BJ (cell line): ENCODE results near the gene C20orf173. TPM values are rescaled to one million over a fixed set of nuclear protein-coding genes. Genes with fewer than 3 reads are reported as not detected.

Experiments
- CTCF ChIA-PET: fragments of 350-600 bp; formaldehyde crosslinking; extraction: SDS; loops from one replicate; lab custom pipeline; 2021; ENCODE audit warnings: antibody characterized with exemption, inconsistent platforms; lab: Yijun Ruan, JAX
- POLR2A ChIA-PET: fragments of 300-600 bp; sonication (Branson Sonifier 250); formaldehyde crosslinking; extraction: SDS; loops from one replicate; lab custom pipeline; 2021; ENCODE audit warnings: antibody characterized with exemption; lab: Charles Lee
- DNase-seq: peaks from one replicate; pipeline ENCODE4 v3.0.0-alpha.2; 2011; ENCODE audit warnings: low read depth
- H3K27me3 ChIP-seq: 2 replicates; pipeline ENCODE4 v1.6.0; 2011; ENCODE audit warnings: low read length; ENCODE audit not compliant: control insufficient read depth, insufficient read depth
- H3K36me3 ChIP-seq: 2 replicates; pipeline ENCODE4 v1.5.1; 2011; ENCODE audit warnings: low read length; ENCODE audit not compliant: control insufficient read depth, insufficient read depth
- H3K4me3 ChIP-seq: 2 replicates; pipeline ENCODE4 v1.5.1; 2011; ENCODE audit warnings: low read depth, mild to moderate bottlenecking, control low read depth, low read length
- polyA minus RNA-seq: library from RNA; depleted of rRNA, polyadenylated mRNA; stranded (reverse); fragments of >200 nt; gene quantifications from 2 replicates; pipeline ENCODE4 v1.2.3, GENCODE V29; 2011; rRNA and poly(A)+ RNA removed
- polyA plus RNA-seq: library from polyadenylated mRNA; depleted of rRNA; stranded (reverse); fragments of >200 nt; gene quantifications from 2 replicates; pipeline ENCODE4 v1.2.3, GENCODE V29; 2011; rRNA removed
- TF ChIP-seq, protein P1 (sequence below): IDR thresholded peaks from 2 replicates; pipeline ENCODE4 v1.5.1; 2011; ENCODE audit warnings: low read depth, mild to moderate bottlenecking, control low read depth, inconsistent platforms, low read length, moderate library complexity; ENCODE audit not compliant: insufficient read depth

C20orf173 gene, protein sequence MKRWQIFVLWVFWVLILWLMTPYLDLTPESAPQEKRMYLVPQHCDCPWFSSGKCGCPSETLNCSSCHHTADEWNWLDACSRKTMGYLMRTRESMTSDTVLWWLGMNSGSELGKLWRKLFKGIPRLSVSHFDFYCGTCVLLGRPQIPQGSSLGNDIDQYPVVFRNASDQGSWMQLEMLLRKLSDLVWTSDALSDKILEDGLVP
- polyA plus RNA-seq (not detected in 2 replicates), polyA minus RNA-seq (not detected in 2 replicates)

DNA sequence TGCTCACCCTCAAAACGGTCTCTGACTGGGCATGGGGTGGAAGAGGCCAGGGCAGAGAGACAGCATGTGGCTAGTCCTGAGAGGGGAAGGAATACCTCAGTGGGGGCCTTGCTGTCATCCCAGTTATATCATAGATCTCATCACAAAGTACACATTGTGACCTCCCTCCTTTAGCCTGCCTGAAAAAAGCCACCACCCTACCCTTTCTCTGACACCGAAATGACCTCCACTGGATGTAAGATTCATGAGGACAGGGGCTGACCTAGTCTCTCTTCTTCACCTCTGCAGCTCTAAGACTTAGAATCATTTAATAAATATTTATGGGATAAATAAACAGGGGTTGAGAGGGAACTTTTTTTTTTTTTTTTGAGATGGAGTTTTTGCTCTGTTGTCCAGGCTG lies at the start of gene C20orf173:
C20orf173 (minus strand) TSS at position 101 of the 400 bp plus-strand sequence. CDS start 279 bp downstream, outside the sequence.
- ChIA-PET CTCF (interaction anchor here (0.9 kb wide), 1 partner anchor 12 kb away, joined by 3 read pairs; no protein-coding TSS in a partner anchor), POLR2A (no interaction called here)
- no peaks in the 10 kb centered on the region for H3K36me3 ChIP-seq
- H3K27me3 ChIP-seq, result no peaks in the 10 kb centered on the region; the same call in 1 of the 2 replicates
- TF ChIP-seq, protein P1, sequence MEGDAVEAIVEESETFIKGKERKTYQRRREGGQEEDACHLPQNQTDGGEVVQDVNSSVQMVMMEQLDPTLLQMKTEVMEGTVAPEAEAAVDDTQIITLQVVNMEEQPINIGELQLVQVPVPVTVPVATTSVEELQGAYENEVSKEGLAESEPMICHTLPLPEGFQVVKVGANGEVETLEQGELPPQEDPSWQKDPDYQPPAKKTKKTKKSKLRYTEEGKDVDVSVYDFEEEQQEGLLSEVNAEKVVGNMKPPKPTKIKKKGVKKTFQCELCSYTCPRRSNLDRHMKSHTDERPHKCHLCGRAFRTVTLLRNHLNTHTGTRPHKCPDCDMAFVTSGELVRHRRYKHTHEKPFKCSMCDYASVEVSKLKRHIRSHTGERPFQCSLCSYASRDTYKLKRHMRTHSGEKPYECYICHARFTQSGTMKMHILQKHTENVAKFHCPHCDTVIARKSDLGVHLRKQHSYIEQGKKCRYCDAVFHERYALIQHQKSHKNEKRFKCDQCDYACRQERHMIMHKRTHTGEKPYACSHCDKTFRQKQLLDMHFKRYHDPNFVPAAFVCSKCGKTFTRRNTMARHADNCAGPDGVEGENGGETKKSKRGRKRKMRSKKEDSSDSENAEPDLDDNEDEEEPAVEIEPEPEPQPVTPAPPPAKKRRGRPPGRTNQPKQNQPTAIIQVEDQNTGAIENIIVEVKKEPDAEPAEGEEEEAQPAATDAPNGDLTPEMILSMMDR, result no peak
- no peak for DNase-seq
- no peak within 1 kb of the TSS for H3K4me3 ChIP-seq

DNA sequence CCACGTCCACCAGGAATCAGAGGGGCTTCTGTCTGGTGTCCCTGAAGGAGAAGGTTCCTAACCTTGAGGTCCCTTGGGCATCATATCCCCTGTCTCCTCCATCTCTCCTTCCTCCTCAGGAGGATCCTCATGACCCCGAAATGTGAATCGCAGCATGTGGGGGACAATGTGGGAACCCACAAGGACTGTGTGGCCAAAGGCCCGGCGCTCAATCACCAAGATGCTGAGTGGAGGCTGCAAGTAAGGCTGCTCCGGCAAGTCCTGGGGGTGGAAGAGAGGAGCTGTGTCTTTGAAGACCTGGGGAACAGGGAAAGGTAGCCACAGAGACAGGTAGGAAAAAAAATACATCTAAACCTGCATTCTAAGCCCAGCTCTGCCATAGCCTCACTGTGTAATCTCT lies 49.7 kb upstream of the C20orf173 start:
- Histone ChIP-seq H3K4me3 (no peak overlapping the region), H3K36me3 (no peaks in the 10 kb centered on the region), H3K27me3 (0 out of 2 replicates have a peak, but pooled peaks cover 1% of the 10 kb centered on the region)
- DNase-seq, result no peak
- TF ChIP-seq, protein P1, result no peak
- ChIA-PET CTCF (no interaction called here), POLR2A (no interaction called here)

DNA sequence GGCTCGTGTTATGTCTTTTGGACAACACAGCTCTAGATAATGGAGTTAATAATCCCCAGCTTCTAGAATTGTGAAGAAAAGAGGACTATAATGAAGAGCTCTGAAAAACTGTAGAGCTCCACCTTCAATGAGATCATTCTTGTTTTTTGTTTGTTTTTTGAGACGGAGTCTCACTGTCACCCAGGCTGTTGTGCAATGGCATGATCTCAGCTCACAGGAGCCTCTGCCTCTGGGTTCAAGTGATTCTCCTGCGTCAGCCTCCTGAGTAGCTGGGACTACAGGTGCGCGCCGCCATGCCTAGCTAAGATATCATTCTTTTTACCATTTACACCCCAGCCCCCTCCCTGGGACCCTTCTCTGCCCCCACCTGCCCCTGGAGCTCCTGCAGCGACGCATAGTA lies 49.0 kb upstream of the C20orf173 start:
- POLR2A ChIA-PET, result no interaction called here
- 0 out of 2 replicates have a peak, but pooled peaks cover 1% of the 10 kb centered on the region for H3K27me3 ChIP-seq
- no peaks in the 10 kb centered on the region for H3K36me3 ChIP-seq
- TF ChIP-seq, protein P1, result no peak
- DNase-seq, result no peak
- H3K4me3 ChIP-seq, result no peak overlapping the region
- CTCF ChIA-PET, result interaction anchor here (0.6 to 0.9 kb wide), 2 partner anchors 9 to 258 kb away, joined by 3 read pairs; no protein-coding TSS in a partner anchor

DNA sequence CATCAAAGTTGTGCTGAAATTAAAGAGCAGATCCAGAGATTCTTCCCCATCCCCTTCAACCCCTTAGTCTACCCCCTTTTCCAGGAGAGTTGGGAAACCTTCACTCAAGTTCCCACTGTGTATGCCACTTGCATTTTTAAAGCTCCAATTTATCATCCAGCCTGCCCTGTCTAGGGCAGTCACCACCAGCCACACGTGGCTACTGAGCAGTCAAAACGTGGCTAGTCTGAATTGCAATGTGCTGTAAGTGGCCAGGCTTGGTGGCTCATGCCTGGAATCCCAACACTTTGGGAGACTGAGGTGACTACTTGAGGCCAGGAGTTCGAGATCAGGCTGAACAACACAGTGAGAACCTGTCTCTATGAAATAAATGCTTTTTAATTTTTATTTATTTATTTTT lies 47.4 kb upstream of the C20orf173 start:
- DNase-seq, result no peak
- no peak overlapping the region for H3K4me3 ChIP-seq
- ChIA-PET POLR2A (no interaction called here), CTCF (no interaction called here)
- H3K36me3 ChIP-seq, result no peaks in the 10 kb centered on the region
- H3K27me3 ChIP-seq, result 0 out of 2 replicates have a peak, but pooled peaks cover 1% of the 10 kb centered on the region
- TF ChIP-seq, protein P1, result no peak

DNA sequence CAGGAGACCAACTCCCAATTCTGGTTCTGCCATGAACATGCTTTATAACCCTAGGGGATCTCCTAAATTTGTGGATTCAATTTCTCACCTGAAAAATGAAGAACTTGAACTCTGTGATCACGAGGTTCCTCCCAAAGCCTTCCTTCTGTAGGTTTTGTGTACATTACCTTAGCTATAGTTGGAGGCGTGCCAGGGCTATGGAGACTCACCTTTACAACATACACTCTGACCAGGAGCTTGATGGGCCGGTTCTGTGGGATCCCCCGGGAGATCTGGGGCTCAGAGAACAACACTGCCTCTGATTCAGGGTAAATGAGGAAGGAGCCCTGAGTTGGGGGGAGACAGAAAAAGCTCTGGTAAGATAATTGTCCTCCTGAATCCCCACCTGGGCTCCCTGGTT lies 46.5 kb upstream of the C20orf173 start:
- ChIA-PET CTCF (no interaction called here), POLR2A (no interaction called here)
- Histone ChIP-seq H3K27me3 (0 out of 2 replicates have a peak, but pooled peaks cover 1% of the 10 kb centered on the region), H3K4me3 (no peak overlapping the region), H3K36me3 (no peaks in the 10 kb centered on the region)
- TF ChIP-seq, protein P1, result no peak
- no peak for DNase-seq
